Measurements from ENCODE around the gene CDKN2B-AS1. TPM values are rescaled to one million over a fixed set of nuclear protein-coding genes. Genes with fewer than 3 reads are reported as not detected.

CDKN2B-AS1 gene
- polyA plus RNA-seq, 1 donor: 0.26 TPM

DNA sequence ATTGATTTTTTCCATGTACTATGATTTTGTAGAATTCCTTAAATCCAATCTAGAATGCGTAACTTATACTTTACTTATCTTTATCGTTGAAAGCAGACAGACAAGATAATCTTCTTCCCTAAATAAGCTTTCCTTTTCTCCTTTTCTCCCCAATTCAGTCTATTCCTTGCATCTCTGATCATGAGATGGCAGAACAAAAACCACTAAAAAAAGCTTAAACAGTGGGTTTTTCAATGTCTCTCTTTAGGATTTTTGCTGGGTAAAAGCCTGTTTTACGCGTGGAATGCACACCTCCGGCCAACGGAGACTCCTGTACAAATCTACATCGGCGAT lies 13.8 kb downstream of the CDKN2B-AS1 start:
- no peak for DNase-seq

DNA sequence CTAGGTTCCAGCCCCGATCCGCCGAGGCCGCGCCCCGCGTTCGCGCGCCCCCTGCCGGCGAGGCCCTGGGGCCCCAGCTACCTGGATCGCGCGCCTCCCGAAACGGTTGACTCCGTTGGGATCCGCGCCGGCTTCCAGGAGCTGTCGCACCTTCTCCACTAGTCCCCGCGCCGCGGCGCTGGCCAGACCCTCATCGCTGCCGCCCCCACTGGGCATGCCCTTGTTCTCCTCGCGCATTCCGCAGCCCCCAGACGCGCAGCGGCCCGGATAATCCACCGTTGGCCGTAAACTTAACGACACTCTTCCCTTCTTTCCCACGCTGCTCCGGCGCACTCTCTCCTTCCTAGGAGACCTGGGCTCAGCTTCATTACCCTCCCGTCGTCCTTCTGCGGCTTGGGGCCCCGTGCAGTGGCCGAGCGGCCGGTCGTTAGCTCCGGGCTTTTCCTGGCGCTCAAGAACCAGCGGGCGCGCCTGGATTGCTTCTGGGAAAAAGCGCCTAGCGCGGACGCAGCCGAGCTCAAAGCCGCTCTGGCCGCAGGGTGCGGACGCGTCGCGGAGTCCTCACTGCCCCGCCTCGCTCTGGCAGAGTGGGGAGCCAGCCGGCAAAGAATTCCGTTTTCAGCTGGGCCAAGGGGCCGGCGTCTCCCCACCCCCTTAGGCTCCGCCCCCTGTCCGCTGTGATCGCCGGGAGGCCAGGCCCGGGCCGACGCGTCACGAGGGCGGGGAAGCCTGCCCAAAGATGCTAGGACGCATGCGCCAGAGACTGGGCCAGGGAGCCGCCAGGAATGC lies 14.3 kb downstream of the CDKN2B-AS1 start, which contains the start of gene CDKN2B:
Gene CDKN2B, minus strand, starts transcription at position 589 of the 789 bp plus-strand sequence. Its CDS starts 352 bp downstream, at position 237.
- peak; percentile 84 for DNase-seq

DNA sequence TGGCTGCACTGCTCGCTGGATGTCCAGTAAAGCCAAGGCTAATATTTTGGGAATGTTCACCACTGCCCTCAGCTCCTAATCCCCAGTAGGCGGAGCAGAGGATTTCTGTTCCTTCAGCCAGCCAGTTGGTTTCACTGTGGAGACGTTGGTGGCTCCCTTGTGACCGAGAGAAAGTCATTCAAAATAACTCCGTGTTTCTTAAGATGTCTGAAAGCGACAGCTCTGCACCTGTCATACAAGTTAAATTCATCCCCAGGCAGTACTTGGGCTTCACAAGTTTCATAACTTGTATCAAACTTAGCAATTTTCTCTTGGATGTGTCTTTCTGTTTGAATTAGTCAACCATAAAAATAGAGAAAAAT lies 14.9 kb downstream of the CDKN2B-AS1 start:
- no peak for DNase-seq

DNA sequence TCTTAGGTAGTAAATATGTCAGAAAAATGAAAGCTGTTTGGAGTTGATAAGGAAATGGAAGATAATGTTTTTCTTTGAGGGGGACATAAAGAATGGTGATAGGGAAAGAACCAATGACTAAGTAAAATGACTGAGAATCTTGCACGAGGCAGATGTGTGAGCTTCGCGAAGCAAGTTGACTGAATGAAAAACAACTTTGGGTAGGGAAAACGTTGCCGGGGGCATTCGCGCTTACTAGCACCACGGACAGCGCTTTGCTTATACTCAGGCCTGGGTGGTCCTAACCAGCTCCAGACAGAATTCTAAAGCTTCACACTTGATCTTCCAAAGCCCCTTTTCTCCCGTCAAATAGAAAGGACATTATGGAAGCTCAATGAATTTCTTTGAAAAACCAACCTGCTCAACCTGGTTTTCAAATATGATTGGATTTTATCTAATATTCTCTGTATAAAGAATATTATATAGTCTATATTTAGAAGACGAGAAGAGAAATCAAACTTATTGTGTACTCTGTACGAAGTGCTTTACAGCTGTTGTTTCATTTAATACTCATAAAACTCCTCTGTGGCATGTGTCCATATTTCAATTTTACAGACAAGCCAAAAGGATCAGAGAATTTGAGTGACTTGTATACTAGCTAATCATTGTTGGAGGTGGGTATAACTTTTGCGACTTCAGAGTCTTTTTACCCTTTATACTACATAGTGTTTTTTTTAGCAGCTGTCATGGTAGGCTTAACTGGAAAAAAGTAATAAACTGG lies 16.5 kb downstream of the CDKN2B-AS1 start:
- DNase-seq: peak; percentile 59

DNA sequence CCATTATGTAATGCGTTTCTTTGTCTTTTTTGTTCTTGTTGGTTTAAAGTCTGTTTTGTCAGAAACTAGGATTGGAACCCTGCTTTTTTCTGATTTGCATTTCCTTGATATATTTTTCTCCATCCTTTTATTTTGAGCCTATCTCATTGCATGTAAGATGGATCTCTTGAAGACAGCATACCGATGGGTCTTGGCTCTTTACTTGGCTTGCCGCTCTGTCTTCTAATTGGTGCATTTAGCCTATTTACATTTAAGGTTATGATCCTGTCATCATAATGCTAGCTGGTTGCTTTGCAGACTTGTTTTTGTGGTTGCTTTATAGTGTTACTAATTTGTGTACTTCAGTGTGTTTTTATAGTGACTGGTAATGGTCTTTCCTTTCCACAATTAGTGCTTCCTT lies 27.8 kb downstream of the CDKN2B-AS1 start:
- DNase-seq: no peak

DNA sequence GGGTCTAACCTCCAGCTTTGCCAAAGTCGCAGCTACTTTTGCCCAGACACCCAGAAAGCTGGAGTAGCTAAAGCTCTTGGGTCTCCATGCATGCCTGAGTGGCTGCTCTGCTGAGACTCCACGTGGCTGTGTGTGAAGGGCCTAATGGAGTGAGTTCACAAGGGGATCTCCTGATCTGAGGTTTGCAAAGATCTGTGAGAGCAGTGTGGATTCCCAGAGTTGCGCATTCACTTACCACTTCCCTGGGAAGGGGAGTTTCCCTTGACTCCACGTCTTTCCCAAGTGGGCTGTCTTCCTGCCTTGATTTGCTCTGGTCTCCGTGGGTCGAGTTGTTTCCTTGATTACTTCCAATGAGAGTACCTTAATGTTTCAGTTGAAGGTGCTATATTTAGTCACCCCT lies 32.1 kb downstream of the CDKN2B-AS1 start:
- no peak for DNase-seq

DNA sequence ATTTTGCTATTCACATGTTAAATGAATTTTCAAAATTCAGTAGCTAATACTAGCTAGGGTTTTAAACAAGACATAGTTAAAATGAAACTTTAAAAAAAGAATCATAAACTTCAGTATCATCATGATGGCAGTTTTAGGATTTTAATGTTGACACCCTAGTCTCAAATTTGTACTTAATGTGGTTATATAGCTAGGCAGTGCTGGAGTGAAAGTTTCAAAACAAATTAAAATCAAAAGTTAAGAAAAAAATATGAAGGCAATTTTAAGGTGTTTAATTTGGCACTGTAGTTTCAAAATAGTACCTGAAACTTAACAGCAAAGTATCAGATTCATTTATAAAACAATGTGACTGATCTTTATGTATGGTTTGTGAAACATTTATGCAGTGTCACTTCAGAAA lies 33.8 kb downstream of the CDKN2B-AS1 start:
- DNase-seq: no peak

DNA sequence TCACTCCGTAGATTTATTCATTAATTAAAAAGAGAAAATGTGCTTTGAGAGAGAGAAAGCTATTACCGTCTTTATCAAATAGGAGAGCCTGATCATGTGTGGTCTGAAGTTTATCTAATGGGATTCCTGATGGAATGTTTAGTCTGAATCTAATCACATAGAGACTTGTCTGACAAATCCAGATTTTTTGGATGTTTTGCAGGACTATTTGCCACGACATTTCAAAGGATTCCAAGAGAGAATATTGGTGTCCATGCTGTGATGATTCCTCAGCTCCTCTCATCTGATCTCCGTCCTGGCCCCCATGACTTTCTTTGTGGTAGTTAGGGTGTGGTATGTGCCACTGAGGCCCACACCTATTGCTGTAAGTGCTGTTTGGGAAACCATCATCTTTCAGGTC lies 34.6 kb downstream of the CDKN2B-AS1 start:
- DNase-seq: no peak

DNA sequence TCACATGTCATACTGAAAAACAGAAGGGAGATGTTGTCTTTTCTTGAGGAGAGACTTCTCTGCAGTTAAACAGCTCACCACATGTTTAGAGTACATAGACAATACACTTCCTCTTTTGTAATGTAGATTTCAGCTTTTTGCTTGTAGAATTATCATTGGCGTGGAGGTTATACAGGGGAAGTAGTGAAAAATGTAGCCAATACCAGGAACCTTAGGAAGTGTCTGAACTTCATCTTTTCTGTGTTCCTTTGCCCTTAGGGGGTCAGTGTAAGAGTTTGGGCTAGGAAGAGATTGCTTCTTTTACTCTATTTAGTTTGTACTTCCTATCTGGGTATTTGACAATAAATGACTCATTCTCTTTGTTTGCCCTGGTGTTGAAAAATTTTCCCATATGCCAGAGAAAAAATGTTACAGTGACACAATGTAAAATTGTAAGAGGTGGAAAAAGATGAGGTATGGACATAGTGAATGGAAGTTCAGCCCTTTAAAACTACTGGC lies 35.6 kb downstream of the CDKN2B-AS1 start:
- DNase-seq: no peak

DNA sequence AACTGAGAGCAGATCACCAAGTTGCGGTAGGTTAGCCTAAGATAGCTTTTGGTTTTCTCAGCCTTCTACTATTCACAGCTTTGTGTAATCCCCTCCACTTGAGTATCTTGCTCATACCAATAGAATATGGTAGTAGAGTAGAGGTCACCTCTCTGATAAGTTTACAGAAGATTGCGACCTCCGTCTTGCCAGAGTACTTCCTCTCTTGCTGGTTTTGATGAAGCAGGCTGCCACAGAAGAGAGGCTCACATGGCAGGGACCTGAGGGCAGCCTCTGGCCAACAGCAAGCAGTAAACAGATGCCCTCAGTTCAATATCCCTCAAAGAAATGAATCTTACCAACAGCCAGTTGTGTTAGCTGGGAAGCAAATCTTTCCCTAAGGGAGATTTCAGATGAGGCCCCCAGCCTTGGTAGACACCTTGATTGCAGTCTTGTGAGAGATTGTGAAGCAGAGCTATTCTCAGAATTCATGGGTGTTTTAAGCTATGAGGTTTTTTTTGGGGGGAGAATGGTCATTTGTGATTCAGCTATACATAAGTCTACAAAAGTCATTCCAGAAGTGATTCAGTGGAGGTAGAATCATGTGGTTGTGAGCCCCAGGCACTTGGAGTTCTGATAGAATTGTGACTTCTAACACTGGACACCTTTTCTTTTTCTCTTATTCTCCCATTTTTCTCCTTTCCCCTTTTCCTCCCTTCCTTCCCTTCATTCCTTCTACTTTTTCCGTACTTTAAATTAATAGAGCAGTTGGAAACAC lies 37.2 kb downstream of the CDKN2B-AS1 start:
- no peak for DNase-seq

DNA sequence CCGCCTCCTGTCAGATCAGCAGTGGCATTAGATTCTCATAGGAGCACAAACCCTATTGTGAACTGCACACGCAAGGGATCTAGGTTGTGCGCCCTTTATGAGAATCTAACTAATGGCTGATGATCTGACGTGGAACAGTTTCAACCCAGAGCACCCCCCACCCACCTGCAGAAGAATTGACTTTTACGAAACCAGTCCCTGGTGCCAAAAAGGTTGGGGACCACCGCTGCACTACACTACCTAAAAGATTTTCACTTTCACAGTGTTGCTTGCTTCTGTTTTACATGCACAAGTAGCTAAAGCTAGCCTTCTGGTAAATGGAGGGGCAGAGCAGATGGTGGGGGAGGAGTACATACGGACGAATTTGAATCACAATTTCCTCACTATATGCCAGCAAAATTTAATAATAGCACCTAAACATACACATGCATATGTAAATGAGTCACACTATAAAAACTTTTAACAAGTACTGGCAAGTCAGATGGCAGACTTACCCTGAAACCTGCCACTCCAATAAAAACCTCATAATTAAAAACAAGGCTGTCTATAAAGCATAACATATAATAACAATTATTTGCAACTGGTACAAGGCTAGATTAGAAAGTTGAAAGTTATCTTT lies 38.5 kb downstream of the CDKN2B-AS1 start:
- DNase-seq: no peak

DNA sequence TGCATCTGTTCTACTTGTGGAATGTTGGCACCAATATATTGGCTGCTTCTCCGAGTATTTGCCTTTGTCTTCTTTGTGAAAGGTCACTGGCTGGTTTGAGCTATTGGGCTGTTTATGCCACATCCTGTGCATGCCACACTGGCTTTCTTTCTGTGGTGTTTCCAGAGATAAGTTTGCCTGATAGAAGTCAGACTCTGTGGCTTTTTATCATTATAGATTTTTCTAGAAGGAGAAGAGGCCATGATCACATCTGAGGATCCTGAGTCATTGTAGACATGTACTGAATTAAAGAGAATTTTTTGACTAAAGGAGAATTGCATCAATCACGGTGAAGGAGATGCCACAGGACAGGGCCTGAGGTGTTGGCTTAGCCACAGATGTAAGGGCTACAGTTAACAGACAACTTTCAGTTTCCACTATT lies 41.0 kb downstream of the CDKN2B-AS1 start:
- no peak for DNase-seq

DNA sequence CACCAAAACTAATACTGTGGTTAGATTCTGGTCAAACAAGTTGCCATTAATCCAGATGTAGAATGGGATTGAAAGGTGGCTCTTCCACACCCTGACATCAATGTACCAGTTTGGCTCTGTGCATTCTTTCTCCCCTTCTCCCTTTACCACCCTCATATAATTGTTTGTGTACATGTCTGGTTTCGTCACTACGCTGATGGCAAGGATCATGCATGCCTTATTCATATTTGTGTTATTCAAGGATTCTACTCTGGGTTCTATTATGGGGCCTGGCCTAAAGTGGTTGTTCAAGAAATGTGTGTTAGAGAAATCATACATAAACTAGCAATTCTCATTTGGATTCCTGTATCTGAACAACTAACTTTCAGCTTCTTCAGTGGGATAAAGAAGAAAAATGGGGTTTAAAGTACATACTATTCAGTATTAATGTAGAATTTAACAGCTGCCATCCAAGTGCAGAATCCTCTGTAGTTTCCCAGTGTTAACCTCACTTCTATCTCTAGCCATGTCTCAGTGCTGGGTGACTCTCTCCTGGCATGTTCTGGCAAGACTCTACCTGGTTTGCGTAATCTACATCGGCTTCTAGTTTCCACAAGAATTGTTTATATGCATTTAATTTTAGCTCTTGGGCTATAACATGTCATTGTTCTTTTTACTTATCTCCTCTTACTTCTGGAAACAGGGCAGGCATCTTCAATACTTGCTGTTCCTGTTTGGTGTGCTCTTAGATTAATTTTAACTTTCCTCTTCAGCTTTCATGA lies 42.5 kb downstream of the CDKN2B-AS1 start:
- no peak for DNase-seq

DNA sequence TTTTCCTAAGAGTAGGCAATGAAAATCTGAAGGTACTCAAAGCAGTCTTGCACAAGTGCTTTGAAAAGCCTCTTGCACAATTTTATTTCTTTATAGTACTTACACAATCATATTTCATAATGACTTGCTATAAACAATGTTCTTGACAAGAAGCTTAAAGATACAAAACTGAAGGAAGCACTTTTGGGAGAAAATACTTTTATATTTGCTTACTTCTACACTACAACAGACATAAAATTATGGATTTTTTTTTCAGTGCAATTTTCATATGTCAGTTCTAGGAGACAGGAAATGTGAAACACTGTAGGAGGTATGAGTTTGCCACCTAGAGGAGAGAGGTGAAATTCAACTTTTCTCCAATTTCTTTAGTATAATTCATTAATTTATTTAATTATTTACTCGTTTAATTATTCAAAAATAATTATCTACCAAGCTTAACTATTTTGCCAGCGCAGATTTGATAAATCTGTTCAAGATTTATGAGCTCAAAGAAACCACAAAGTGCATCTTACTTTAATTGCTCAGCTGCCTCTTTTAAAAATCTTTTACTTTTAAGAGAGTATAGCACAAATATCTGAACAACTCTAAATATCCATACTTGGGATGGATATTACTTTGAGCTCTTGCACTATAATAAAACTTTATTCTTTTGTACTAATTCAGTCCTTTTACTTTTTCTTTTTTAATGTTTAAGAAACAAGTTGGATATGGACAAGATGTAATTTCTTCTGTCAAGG lies 43.5 kb downstream of the CDKN2B-AS1 start:
- no peak for DNase-seq

DNA sequence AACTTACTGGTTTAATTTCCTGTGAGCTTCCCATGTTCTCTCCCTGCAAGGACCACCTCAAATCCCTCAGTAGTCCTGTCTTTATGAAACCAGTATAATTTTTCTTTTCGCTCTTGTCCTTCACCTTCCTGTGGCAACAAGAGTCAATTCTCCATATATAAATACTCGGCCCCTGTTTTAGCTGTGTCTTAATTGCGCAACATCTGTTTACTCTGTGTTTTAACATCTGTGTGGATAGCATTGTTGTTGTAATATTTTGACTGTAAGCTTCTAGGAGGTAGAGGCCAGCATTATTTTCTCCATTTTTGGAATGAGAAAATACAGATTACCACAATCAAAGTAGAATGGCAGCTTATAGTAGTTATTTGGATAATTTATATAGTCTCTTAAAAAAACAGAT lies 44.7 kb downstream of the CDKN2B-AS1 start:
- DNase-seq: no peak

DNA sequence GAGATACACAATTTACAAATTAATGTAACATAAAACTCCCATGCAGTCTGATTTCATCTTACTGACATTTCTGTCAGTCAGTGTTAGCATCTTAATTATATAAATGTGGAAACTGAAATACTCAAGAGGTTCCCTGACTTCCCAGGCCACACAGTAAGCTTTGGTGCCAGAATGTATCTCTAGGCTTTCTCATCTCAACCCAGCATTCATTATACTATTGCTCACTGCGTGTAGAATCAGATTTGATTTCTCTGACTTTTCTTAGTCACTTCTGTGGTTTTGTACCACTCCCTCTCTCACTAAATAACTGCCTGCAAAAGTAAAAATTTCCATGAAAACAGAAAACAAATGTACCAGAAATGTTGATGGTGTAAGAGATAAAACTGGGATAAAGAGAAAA lies 46.2 kb downstream of the CDKN2B-AS1 start:
- no peak for DNase-seq

DNA sequence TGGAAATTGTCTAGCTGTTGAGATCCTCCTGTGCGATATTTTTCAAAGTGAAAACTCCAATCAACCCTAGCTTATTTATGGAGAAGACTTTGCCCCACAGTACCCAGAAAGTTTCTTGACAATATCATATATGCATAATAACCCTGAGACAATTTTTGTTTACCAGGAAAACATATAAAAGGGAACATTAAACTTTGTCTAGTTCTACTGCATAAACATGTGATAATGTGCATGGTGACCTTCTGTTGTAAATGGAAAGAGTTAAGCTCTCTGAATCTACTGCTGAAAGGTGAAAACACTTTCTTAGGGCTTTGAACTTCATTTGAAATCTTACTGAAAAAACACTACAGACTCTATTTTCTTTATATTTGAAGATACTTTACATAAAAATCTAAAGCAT lies 46.8 kb downstream of the CDKN2B-AS1 start:
- DNase-seq: no peak

DNA sequence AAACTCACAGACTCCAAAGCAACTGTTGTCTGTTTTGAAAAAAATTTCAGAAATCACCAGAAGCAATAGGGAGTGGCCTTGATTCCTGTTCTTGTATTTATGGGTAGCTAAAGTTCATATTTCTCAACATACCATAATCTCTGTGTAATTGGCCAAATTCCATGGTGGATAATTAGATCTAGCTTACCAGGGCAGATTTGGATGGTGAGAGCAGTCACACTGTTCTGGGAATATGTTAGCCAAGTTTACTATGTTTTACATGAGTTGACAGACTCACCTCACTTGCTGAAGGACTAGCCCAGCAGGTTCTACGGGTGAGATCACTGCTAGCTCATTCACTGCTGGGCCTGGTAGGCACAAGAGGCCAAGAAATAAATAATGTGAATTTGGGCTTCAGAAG lies 47.2 kb downstream of the CDKN2B-AS1 start:
- DNase-seq: no peak

DNA sequence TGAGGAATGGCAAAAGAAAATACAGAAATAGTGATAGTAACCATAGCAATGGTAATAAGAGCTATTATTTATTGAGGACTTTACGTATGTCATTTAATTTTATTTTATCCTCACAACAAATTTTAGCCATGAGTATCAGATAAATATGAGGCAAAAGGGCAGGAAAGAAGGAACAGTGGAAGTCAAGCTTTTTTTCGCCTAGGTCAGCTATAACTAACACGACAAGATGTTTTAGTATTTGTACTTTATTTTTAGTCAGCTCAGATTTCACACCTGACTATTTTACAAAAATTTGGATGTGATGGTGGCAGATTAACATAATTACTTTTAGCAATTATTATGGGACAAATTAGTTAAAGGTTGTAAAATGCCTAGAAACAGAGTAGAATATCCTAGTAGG lies 49.3 kb downstream of the CDKN2B-AS1 start:
- DNase-seq: no peak

DNA sequence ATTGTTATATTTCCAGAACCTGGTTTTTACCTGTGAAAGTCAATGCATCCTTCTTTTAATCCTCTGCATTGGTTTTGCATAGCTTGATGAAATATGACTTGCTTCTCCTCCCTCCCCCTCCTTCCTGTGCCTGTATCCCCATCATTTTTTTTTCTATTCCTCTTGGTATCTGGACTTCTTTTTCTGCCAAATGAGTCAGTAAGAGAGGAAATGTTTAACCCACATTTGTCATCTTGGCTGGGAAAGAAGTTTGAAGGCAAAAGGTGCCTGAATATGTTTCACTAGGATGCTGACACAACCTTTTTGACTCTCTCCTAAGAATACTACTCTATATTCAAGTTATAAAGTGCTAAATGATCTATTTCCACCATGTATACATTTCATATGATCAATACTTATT lies 50.0 kb downstream of the CDKN2B-AS1 start:
- DNase-seq: no peak

DNA sequence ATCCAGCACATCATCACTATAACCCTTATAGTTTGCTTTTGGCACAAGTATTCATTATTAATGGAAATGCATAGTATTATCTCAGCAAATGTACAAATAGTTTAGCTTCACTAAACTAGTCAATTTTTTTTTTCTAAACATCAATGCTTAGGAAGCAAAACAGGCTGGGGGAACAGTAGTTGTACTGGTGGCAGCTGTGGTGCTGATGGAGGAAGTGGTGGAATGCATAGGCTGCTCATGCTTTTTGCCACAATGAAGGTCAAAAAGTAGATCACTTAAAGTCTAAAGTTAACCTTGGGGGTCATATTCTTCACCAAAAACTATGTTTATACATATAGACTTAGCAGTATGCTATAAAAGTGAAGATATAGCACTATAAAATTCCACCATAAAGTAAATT lies 50.8 kb downstream of the CDKN2B-AS1 start:
- no peak for DNase-seq
